ENCODE data around the gene HPSE. TPM values are rescaled to one million over a fixed set of nuclear protein-coding genes. Genes with fewer than 3 reads are reported as not detected.

HPSE gene
- total and polyA plus RNA-seq, 2 of the 13 experiments (the other 11 are each of a cell fraction or from before 2014, with no cell fraction given): not detected

- TF ChIP-seq ZBTB2 (CRISPR knock-in tag; IDR thresholded peaks at IDR 0.05; ENCODE audit: low read depth): no peak
- TF ChIP-seq ZNF644 (CRISPR knock-in tag; IDR thresholded peaks at IDR 0.05; ENCODE audit: low read depth): no peak
- TF ChIP-seq ELF3 (CRISPR knock-in tag; IDR thresholded peaks at IDR 0.05): peak; percentile 73
- no peak for TF ChIP-seq SUZ12 (IDR thresholded peaks at IDR 0.05; ENCODE audit: low read depth, low read length)
- no peak for TF ChIP-seq ZNF207 (IDR thresholded peaks at IDR 0.05; ENCODE audit: borderline replicate concordance)
- no peak for TF ChIP-seq ZBTB14 (CRISPR knock-in tag; IDR thresholded peaks at IDR 0.05)
- TF ChIP-seq GTF3A (CRISPR knock-in tag; conservative IDR thresholded peaks at IDR 0.05): no peak
- no peak for TF ChIP-seq ZNF335 (CRISPR knock-in tag; IDR thresholded peaks at IDR 0.05)
- TF ChIP-seq ZNF558 (CRISPR knock-in tag; IDR thresholded peaks at IDR 0.05; ENCODE audit: borderline replicate concordance): no peak
- no peak for TF ChIP-seq LRRFIP1 (CRISPR knock-in tag; conservative IDR thresholded peaks at IDR 0.05)
- peak; percentile 82 for TF ChIP-seq CTCF (CRISPR knock-in tag; IDR thresholded peaks at IDR 0.05)
- no peak for TF ChIP-seq ZNF17 (CRISPR knock-in tag; IDR thresholded peaks at IDR 0.05)
- TF ChIP-seq NR0B2 (CRISPR knock-in tag; IDR thresholded peaks at IDR 0.05): no peak
- TF ChIP-seq TAF15 (IDR thresholded peaks at IDR 0.05; ENCODE audit: low read depth, low read length, poor library complexity, severe bottlenecking): no peak
- TF ChIP-seq ZFP1 (CRISPR knock-in tag; IDR thresholded peaks at IDR 0.05): no peak
- TF ChIP-seq GATAD1 (CRISPR knock-in tag; IDR thresholded peaks at IDR 0.05): no peak
- TF ChIP-seq RAD21 (CRISPR knock-in tag; IDR thresholded peaks at IDR 0.05): peak; percentile 69; the same call in 1 of the 2 replicates
- TF ChIP-seq ZFY (CRISPR knock-in tag; IDR thresholded peaks at IDR 0.05): no peak
- TF ChIP-seq HOXA7 (CRISPR knock-in tag; IDR thresholded peaks at IDR 0.05): no peak
- 0 out of 2 replicates have a peak, but pooled peaks have one; percentile 31 for TF ChIP-seq TRAFD1 (CRISPR knock-in tag; IDR thresholded peaks at IDR 0.05; ENCODE audit: borderline replicate concordance)
Measured at GRCh38 chr4:83252782-83253405, 81.8 kb downstream of the HPSE start (continued).

All from HepG2 (cell line).